Measurements from ENCODE around the gene LBH. TPM values are rescaled to one million over a fixed set of nuclear protein-coding genes. Genes with fewer than 3 reads are reported as not detected.

The LBH gene
- total and polyA plus RNA-seq, 2 experiments from 2014 or later, result 17.5 to 30.3 TPM

DNA sequence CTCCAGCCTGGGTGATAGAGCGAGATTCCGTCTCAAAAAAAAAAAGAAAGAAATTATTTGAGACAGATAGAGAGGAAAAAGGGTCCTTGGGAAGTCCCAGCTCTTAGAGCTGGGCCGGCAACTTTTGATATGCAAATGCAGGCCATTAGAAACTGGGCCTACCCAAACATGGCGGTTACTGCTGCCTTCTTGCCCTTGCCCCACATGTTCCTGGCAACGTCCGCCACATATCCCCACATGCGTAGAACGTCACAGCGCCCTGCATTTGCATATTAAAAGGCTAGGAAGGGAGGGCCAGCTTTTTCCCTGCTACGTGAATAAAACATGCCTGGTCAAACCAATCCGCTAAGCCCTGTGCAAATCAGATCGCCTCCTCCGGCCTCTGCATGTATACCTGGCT lies 40.7 kb upstream of the LBH start (continued):
- TF ChIP-seq ETS1 (IDR thresholded peaks at IDR 0.05), result no peak

DNA sequence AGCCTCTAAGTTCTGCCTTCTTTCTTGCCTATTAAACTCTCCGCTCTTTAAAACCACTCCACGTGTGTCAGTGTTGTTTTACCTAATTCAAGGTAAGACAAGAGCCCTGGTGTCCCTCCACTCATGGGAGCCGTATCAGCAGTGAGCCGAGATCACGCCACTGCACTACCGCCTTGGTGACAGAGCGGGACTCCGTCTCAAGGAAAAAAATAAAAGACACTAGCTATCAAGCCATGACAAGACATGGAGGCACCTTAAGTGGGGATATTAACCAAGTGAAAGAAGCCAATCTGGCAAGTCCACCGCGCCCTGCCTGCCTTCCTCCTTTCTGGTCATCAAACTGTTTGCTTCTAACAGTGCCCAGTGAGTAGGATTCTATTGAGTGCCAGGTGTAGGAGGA lies 40.2 kb upstream of the LBH start:
- H4K20me1 ChIP-seq (replicated peaks; ENCODE audit: insufficient read depth), result no peaks in the 10 kb centered on the region
- H3K4me3 Mint-ChIP-seq, result no peak overlapping the region
- no peak overlapping the region for H3K4me2 ChIP-seq
- peaks cover 7% of the 10 kb centered on the region; the same call in 1 of the 2 replicates for H3K9me2 ChIP-seq (ENCODE audit: insufficient read depth)
- H3K27me3 ChIP-seq (ENCODE audit: insufficient read depth), result no peaks in the 10 kb centered on the region
- H3K9me3 Mint-ChIP-seq, result peaks cover 18% of the 10 kb centered on the region; the same call in 2 of the 3 replicates
- 0 out of 2 replicates have a peak overlapping the region, but pooled peaks have one; percentile 66 for H2AFZ ChIP-seq
- H3K4me1 Mint-ChIP-seq, result peaks cover 12% of the 10 kb centered on the region
- H3K4me3 ChIP-seq, result no peak overlapping the region
- H3K27ac ChIP-seq (ENCODE audit: low read depth), result no peak overlapping the region
- no peaks in the 10 kb centered on the region for H3F3A ChIP-seq (replicated peaks; ENCODE audit: low read depth)
- peaks cover 10% of the 10 kb centered on the region for H3K36me3 Mint-ChIP-seq (ENCODE audit: low read depth)
- H3K4me1 ChIP-seq (ENCODE audit: insufficient read depth), result no peaks in the 10 kb centered on the region
- no peak overlapping the region for H3K27ac Mint-ChIP-seq
- H3K79me2 ChIP-seq (replicated peaks; ENCODE audit: insufficient read depth), result no peaks in the 10 kb centered on the region
- ATAC-seq (no peak), DNase-seq (ENCODE audit: low spot score) (no peak)
- H3K36me3 ChIP-seq (ENCODE audit: insufficient read depth), result no peaks in the 10 kb centered on the region
- H3K27me3 Mint-ChIP-seq (ENCODE audit: insufficient read depth, low read depth, poor library complexity), result peaks cover 4% of the 10 kb centered on the region
- no peak for TF ChIP-seq ZNF331 (CRISPR knock-in tag; IDR thresholded peaks at IDR 0.05; ENCODE audit: low read depth)
- no peak for TF ChIP-seq JUNB (IDR thresholded peaks at IDR 0.05; ENCODE audit: unreplicated experiment)
- TF ChIP-seq EZH2 (IDR thresholded peaks at IDR 0.05; ENCODE audit: low read depth, unreplicated experiment), result no peak
- TF ChIP-seq POLR2AphosphoS5 (IDR thresholded peaks at IDR 0.05; ENCODE audit: low read depth), result no peak
- TF ChIP-seq EZH2phosphoT487 (IDR thresholded peaks at IDR 0.05; ENCODE audit: unreplicated experiment), result no peak
- TF ChIP-seq STAT1 (IDR thresholded peaks at IDR 0.05; ENCODE audit: unreplicated experiment), result no peak
- no peak for TF ChIP-seq NANOG (IDR thresholded peaks at IDR 0.05; ENCODE audit: borderline replicate concordance)
- TF ChIP-seq ZNF114 (CRISPR knock-in tag; IDR thresholded peaks at IDR 0.05), result no peak
- no peak for TF ChIP-seq ETS1 (IDR thresholded peaks at IDR 0.05)
- TF ChIP-seq ZNF462 (CRISPR knock-in tag; IDR thresholded peaks at IDR 0.05), result no peak
- TF ChIP-seq REST (IDR thresholded peaks at IDR 0.05; ENCODE audit: unreplicated experiment), result no peak
- TF ChIP-seq, protein P1, sequence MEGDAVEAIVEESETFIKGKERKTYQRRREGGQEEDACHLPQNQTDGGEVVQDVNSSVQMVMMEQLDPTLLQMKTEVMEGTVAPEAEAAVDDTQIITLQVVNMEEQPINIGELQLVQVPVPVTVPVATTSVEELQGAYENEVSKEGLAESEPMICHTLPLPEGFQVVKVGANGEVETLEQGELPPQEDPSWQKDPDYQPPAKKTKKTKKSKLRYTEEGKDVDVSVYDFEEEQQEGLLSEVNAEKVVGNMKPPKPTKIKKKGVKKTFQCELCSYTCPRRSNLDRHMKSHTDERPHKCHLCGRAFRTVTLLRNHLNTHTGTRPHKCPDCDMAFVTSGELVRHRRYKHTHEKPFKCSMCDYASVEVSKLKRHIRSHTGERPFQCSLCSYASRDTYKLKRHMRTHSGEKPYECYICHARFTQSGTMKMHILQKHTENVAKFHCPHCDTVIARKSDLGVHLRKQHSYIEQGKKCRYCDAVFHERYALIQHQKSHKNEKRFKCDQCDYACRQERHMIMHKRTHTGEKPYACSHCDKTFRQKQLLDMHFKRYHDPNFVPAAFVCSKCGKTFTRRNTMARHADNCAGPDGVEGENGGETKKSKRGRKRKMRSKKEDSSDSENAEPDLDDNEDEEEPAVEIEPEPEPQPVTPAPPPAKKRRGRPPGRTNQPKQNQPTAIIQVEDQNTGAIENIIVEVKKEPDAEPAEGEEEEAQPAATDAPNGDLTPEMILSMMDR (conservative IDR thresholded peaks at IDR 0.05; ENCODE audit: low read depth in 2 of 2), result no peak
